Measurements from ENCODE around the gene TEAD2.

TEAD2 gene

DNA sequence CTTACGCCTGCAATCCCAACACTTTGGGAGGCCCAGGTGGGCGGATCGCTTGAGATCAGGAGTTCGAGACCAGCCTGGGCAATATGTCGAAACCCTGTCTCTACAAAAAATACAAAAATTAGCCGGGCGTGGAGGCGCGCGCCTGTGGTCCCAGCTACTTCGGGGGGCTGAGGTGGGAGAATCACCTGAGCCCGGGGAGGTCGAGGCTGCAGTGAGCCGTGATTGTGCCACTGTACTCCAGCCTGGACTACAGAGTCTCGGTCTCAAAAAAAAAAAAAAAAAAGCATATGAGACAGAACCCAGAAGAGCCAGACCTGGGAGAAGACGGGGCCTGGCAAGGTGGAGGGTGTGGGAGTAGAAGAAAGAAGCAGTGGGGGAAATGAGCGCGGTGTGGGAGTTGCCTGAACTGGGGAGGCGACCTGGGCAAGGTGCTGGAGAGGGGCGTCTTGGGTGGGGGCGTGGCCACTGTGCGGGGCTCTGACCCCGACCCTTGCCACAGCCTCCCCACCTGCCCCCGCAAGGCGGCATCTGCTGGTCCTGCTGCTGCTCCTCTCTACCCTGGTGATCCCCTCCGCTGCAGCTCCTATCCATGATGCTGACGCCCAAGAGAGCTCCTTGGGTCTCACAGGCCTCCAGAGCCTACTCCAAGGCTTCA is 2.0 kb upstream of the TEAD2 start:
- no peak for ATAC-seq
- H3K27ac Mint-ChIP-seq = no peak overlapping the region
- no peak overlapping the region for H3K4me3 Mint-ChIP-seq
- H3K9me3 Mint-ChIP-seq = peaks cover 0 to 5% of the 10 kb centered on the region in 2 donors
- no peaks in the 10 kb centered on the region for H3K4me1 Mint-ChIP-seq
- DNase-seq = no peak
- H3K27me3 Mint-ChIP-seq = peaks cover 9% of the 10 kb centered on the region

DNA sequence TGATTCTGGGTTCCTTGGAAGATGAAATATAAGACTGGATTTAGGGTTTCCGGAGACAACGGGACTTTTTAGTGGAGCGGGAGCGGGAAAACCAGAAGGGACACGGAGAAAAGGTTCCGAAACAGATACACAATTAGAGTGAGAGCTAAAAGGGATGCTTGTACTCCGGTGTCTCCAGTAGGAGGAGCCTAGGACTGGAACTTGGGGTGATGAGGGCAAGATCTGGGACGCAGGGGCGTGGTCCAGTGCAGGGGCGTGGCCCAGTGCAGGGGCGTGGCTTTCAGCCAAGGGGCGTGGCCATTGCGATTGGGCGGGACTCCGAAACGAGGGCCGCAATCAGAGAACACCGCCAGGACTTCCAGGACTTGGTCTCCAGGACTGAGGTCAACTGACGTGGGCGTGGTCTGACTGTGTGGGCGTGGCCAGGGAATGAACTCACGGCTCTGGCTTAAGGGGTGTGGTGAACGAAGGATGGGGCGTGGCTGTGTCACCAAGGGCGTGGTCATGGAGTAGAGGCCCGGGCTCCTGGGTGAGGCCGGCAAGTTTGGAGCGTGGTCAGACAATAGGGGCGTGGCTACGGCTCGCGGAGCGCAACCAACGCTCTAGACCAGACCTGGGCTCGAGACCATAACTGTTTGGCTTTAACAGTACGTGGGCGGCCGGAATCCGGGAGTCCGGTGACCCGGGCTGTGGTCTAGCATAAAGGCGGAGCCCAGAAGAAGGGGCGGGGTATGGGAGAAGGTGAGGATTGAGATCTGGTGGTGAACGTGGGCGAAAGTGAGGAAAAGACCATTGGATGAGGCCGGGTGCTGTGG is 1.3 kb upstream of the TEAD2 start, which contains the start of gene DKKL1:
DKKL1 (plus strand) TSS at position 610 of the 815 bp plus-strand sequence; CDS start at position 732, 122 bp downstream.
- H3K27me3 Mint-ChIP-seq = peaks cover 8% of the 10 kb centered on the region
- H3K9me3 Mint-ChIP-seq = no peaks in the 10 kb centered on the region
- ATAC-seq = peak; percentile 88
- H3K27ac Mint-ChIP-seq = no peak within 1 kb of the TSS
- H3K4me3 Mint-ChIP-seq = no peak within 1 kb of the TSS
- H3K4me1 Mint-ChIP-seq = no peaks in the 10 kb centered on the region
- peak; percentile 82 to 89 for DNase-seq

DNA sequence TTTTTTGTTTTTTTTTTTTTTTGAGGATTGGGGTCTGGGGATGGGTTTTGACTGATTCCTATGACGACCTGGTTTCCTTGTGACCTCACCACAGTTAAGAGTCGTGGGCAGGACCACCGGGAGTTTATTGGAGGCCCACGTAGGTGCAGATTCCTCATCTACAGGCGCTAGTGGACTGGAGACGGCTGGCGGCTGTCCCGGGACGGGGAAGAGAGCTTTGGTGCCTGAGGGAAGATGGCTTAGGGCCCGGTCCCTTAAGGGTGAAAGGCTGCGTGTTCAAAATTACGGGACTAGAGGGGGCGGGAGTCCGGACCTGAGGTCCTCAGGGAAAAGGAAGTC is 682 bp upstream of the TEAD2 start:
- Mint-ChIP-seq H3K9me3 (no peaks in the 10 kb centered on the region), H3K4me3 (no peak overlapping the region), H3K4me1 (no peaks in the 10 kb centered on the region), H3K27me3 (peaks cover 8% of the 10 kb centered on the region), H3K27ac (no peak overlapping the region)
- DNase-seq = peak in 1 of 2 donors; percentile 32
- ATAC-seq = no peak

DNA sequence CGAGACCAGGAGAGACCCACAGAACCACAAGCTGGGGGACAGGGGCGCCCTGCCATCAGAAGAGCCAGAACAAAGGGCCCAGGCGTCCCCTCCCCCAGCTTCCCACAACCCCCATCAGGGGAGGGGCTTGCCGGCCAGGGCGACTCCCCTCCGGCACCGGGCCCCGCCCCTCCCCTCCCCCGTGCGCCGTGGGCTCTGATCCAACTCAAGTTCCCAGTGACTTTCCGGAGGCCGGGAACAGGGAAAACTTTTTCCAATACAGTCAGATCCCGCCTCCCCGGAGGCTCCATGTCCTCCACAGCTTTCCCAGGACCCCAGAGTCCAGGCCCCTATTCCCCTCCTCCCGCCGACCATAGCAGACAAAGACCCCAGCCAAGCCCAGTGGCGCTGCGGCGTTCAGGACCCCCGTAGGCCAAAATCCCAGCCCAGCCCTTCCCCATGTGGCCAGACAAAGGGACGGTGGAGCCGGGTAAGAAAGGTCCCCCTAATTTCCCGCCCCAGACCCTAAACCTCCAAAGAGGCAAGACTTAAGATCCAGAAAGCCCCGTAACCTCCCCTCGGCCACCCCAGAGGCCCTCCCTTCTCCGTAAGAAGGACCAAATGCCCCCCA is 673 bp downstream of the TEAD2 start:
- Mint-ChIP-seq H3K27me3 (peaks cover 10% of the 10 kb centered on the region), H3K4me1 (peaks cover 2% of the 10 kb centered on the region), H3K4me3 (peak overlapping the region in 1 of 2 donors; percentile 36), H3K27ac (no peak overlapping the region), H3K9me3 (no peaks in the 10 kb centered on the region)
- peak; percentile 4 for ATAC-seq
- no peak for DNase-seq

- Mint-ChIP-seq H3K27me3 (peaks cover 24% of the 10 kb centered on the region), H3K9me3 (no peaks in the 10 kb centered on the region), H3K4me3 (no peak overlapping the region), H3K27ac (peak overlapping the region in 1 of 2 donors; percentile 51), H3K4me1 (peaks cover 16% of the 10 kb centered on the region)
- no peak for ATAC-seq
- DNase-seq = no peak
Measured at GRCh38 chr19:49359851-49360820, 2.1 kb downstream of the TEAD2 start.

DNA sequence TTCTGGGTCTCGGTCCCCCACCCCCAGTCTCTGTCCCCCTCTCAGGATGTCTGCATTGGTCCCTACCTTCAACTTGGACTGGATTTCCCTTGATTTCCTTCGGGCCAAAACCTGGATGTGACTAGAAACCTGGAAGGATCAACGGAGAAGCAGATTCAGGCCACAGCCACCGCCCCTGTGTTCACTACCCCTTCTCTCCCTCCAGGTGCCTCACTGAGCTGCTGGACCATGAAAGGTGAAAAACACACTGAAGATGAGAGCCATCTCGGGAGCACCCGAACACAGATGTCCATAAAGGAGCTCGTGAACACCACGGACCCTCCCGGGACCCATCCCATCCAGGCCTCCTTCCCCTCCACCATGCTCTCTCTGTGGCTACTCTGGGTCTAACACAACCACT is 5.0 kb downstream of the TEAD2 start:
- peaks cover 29% of the 10 kb centered on the region for H3K27me3 Mint-ChIP-seq
- DNase-seq = no peak
- no peaks in the 10 kb centered on the region for H3K9me3 Mint-ChIP-seq
- no peak overlapping the region for H3K4me3 Mint-ChIP-seq
- no peak for ATAC-seq
- peaks cover 17% of the 10 kb centered on the region for H3K4me1 Mint-ChIP-seq
- H3K27ac Mint-ChIP-seq = peak overlapping the region in 1 of 2 donors; percentile 83

GRCh38 chr19:49356382-49356781 is 5.8 kb downstream of the TEAD2 start:
- no peak overlapping the region for H3K27ac Mint-ChIP-seq
- H3K4me1 Mint-ChIP-seq = peaks cover 17% of the 10 kb centered on the region

GRCh38 chr19:49355909-49356353 is 6.3 kb downstream of the TEAD2 start:
- Mint-ChIP-seq H3K27me3 (peaks cover 29% of the 10 kb centered on the region), H3K27ac (peak overlapping the region in 1 of 2 donors; percentile 76), H3K4me3 (peak overlapping the region in 1 of 2 donors; percentile 18), H3K9me3 (no peaks in the 10 kb centered on the region), H3K4me1 (peaks cover 17% of the 10 kb centered on the region)
- DNase-seq (no peak), ATAC-seq (no peak)

More at GRCh38 chr19:49356382-49356781, 5.8 kb downstream of the TEAD2 start:
- DNase-seq (no peak), ATAC-seq (no peak)
- H3K27me3 Mint-ChIP-seq = peaks cover 29% of the 10 kb centered on the region
- H3K9me3 Mint-ChIP-seq = no peaks in the 10 kb centered on the region
- H3K4me3 Mint-ChIP-seq = no peak overlapping the region

- no peaks in the 10 kb centered on the region for H3K9me3 Mint-ChIP-seq
- no peak overlapping the region for H3K4me3 Mint-ChIP-seq
- no peaks in the 10 kb centered on the region for H3K27me3 Mint-ChIP-seq
- ATAC-seq (no peak), DNase-seq (no peak)
- H3K4me1 Mint-ChIP-seq = peaks cover 9% of the 10 kb centered on the region
- H3K27ac Mint-ChIP-seq = no peak overlapping the region
Measured at GRCh38 chr19:49349567-49349966, 12.6 kb downstream of the TEAD2 start.

GRCh38 chr19:49348305-49349189 is 13.7 kb downstream of the TEAD2 start:
- Mint-ChIP-seq H3K4me1 (peaks cover 11% of the 10 kb centered on the region), H3K4me3 (no peak overlapping the region), H3K9me3 (no peaks in the 10 kb centered on the region), H3K27ac (no peak overlapping the region), H3K27me3 (no peaks in the 10 kb centered on the region)
- ATAC-seq (no peak), DNase-seq (no peak)

DNA sequence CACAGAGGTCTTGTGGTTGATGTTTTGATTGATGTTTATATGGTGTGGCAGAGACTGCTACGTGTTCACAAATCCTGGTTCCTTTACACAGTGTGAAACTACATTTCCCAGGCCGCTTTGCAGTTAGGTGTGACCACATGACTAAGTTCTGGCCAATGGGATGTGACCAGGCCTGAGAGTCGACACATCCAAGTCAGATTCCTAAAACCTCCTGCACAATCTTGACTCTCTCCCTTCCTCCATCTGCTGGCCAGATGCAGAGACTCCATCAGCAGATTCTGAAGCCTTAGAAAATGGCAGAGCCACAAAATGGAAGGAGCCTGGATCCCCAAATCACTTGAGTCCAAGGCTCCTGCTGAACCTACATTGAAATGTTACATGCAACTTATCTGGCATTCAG is 14.4 kb downstream of the TEAD2 start:
- H3K27ac Mint-ChIP-seq = no peak overlapping the region
- no peak overlapping the region for H3K4me3 Mint-ChIP-seq
- ATAC-seq (peak; percentile 72), DNase-seq (no peak)
- peaks cover 15% of the 10 kb centered on the region for H3K4me1 Mint-ChIP-seq
- no peaks in the 10 kb centered on the region for H3K27me3 Mint-ChIP-seq
- H3K9me3 Mint-ChIP-seq = no peaks in the 10 kb centered on the region

- Mint-ChIP-seq H3K4me1 (peaks cover 21% of the 10 kb centered on the region), H3K9me3 (no peaks in the 10 kb centered on the region), H3K27me3 (no peaks in the 10 kb centered on the region), H3K4me3 (no peak overlapping the region), H3K27ac (no peak overlapping the region)
- peak; percentile 7 for ATAC-seq
- DNase-seq = no peak
Measured at GRCh38 chr19:49347191-49347590, 15.0 kb downstream of the TEAD2 start.

- no peak overlapping the region for H3K27ac Mint-ChIP-seq
- DNase-seq (no peak), ATAC-seq (no peak)
- H3K4me1 Mint-ChIP-seq = peaks cover 32% of the 10 kb centered on the region
- H3K27me3 Mint-ChIP-seq = no peaks in the 10 kb centered on the region
- no peak overlapping the region for H3K4me3 Mint-ChIP-seq
- H3K9me3 Mint-ChIP-seq = no peaks in the 10 kb centered on the region
Measured at GRCh38 chr19:49344505-49345423, 17.5 kb downstream of the TEAD2 start.
